GM12872 (cell line): Measurements from ENCODE around the gene PAX2.

Source experiments
- CTCF ChIP-seq: IDR thresholded peaks from 3 replicates; pipeline ENCODE4 v1.5.1; 2011; ENCODE audit warnings: low read depth, mild to moderate bottlenecking, low read length, moderate library complexity; ENCODE audit not compliant: insufficient read depth

Gene PAX2

GRCh38 chr10:100792574-100792973, 47.2 kb downstream of the PAX2 start:
- no peak for TF ChIP-seq CTCF

GRCh38 chr10:100793055-100793454, 47.7 kb downstream of the PAX2 start:
- TF ChIP-seq CTCF: no peak

GRCh38 chr10:100799881-100800280, 54.5 kb downstream of the PAX2 start:
- no peak for TF ChIP-seq CTCF

GRCh38 chr10:100800931-100801330, 55.5 kb downstream of the PAX2 start:
- TF ChIP-seq CTCF: no peak

GRCh38 chr10:100802196-100802595, 56.8 kb downstream of the PAX2 start:
- no peak for TF ChIP-seq CTCF

GRCh38 chr10:100802607-100803006, 57.2 kb downstream of the PAX2 start:
- TF ChIP-seq CTCF: no peak

GRCh38 chr10:100803492-100803891, 58.1 kb downstream of the PAX2 start:
- no peak for TF ChIP-seq CTCF

- TF ChIP-seq CTCF: no peak
Observed at GRCh38 chr10:100803908-100804307, 58.5 kb downstream of the PAX2 start.
